Measurements from ENCODE around the gene SLAMF8. TPM values are rescaled to one million over a fixed set of nuclear protein-coding genes. Genes with fewer than 3 reads are reported as not detected.

Gene SLAMF8
- total and polyA plus RNA-seq, 2 donors (not counting 1 experiment from before 2014, with no cell fraction given) = 0.54 TPM; not detected in 1

- Histone ChIP-seq H3K79me2 (ENCODE audit: control insufficient read depth, insufficient read depth, low read length) (no peaks in the 10 kb centered on the region), H3K4me3 (ENCODE audit: control extremely low read depth in 1 of 5, extremely low read depth in 1 of 5, insufficient read depth in 1 of 5, low read depth in 2 of 5, low read length in 4 of 5) (no peak overlapping the region), H2AFZ (ENCODE audit: insufficient read depth, low read depth, low read length, poor library complexity, severe bottlenecking) (no peak overlapping the region), H3K4me1 (ENCODE audit: control insufficient read depth in 2 of 2, insufficient read depth in 2 of 2, low read length in 2 of 2) (peaks cover 6 to 25% of the 10 kb centered on the region in 2 donors), H3K27me3 (replicated peaks in 1 of 4; ENCODE audit: control extremely low read depth in 1 of 4, control insufficient read depth in 3 of 4, insufficient read depth in 4 of 4, low read length in 3 of 4) (peaks cover 0 to 8% (median 4%) of the 10 kb centered on the region in 4 experiments), H3K9me3 (ENCODE audit: control extremely low read depth in 1 of 3, control insufficient read depth in 2 of 3, insufficient read depth in 1 of 3, low read length in 2 of 3) (peaks cover 0 to 6% (median 0%) of the 10 kb centered on the region in 3 donors), H3K9ac (ENCODE audit: low read length) (no peak overlapping the region), H4K20me1 (ENCODE audit: control insufficient read depth, insufficient read depth, low read length, poor library complexity, severe bottlenecking) (no peaks in the 10 kb centered on the region), H3K4me2 (replicated peaks; ENCODE audit: low read depth, low read length, poor library complexity, severe bottlenecking) (no peak overlapping the region), H3K27ac (ENCODE audit: low read length in 2 of 2) (no peak overlapping the region), H3K36me3 (replicated peaks in 1 of 2; ENCODE audit: control extremely low read depth in 1 of 2, control insufficient read depth in 1 of 2, extremely low read depth in 1 of 2, insufficient read depth in 2 of 2, low read length in 1 of 2) (no peaks in the 10 kb centered on the region)
- WGBS (ENCODE audit: insufficient coverage) = 96% methylated on average over 18 of the region's 18 CpGs
- H3K27ac Mint-ChIP-seq = no peak overlapping the region
- DNase-seq (no peak), ATAC-seq (ENCODE audit: low read depth) (no peak)
- intact Hi-C loops (cut with micrococcal nuclease) = no loop called here
- ChIA-PET CTCF (interaction anchor here (0.7 to 1.7 kb wide), 5 partner anchors 11 to 176 kb away, joined by 3 to 5 read pairs (median 3); no protein-coding TSS in a partner anchor), POLR2A (no interaction called here)
- H3K9me3 Mint-ChIP-seq (ENCODE audit: insufficient read depth) = no peaks in the 10 kb centered on the region
- no peak for TF ChIP-seq CTCF (IDR thresholded peaks at IDR 0.05)
- TF ChIP-seq EZH2 (IDR thresholded peaks at IDR 0.05; ENCODE audit: borderline replicate concordance, insufficient read depth, low read depth, low read length, poor library complexity, severe bottlenecking) = no peak
- H3K4me1 Mint-ChIP-seq = peaks cover 18% of the 10 kb centered on the region
- peaks cover 6% of the 10 kb centered on the region for H3K27me3 Mint-ChIP-seq
- H3K4me3 Mint-ChIP-seq = no peak overlapping the region
Measured at GRCh38 chr1:159829822-159830465, 3.3 kb downstream of the SLAMF8 start.

- H3K27ac Mint-ChIP-seq = no peak overlapping the region
- no peaks in the 10 kb centered on the region for H3K27me3 Mint-ChIP-seq
- Histone ChIP-seq H3K4me3 (ENCODE audit: control extremely low read depth in 1 of 5, extremely low read depth in 1 of 5, insufficient read depth in 1 of 5, low read depth in 2 of 5, low read length in 4 of 5) (no peak overlapping the region), H3K9me3 (ENCODE audit: control extremely low read depth in 1 of 3, control insufficient read depth in 2 of 3, insufficient read depth in 1 of 3, low read length in 2 of 3) (peaks cover 0 to 6% (median 0%) of the 10 kb centered on the region in 3 donors), H2AFZ (ENCODE audit: insufficient read depth, low read depth, low read length, poor library complexity, severe bottlenecking) (no peak overlapping the region), H3K36me3 (replicated peaks in 1 of 2; ENCODE audit: control extremely low read depth in 1 of 2, control insufficient read depth in 1 of 2, extremely low read depth in 1 of 2, insufficient read depth in 2 of 2, low read length in 1 of 2) (no peaks in the 10 kb centered on the region), H3K27ac (ENCODE audit: low read length in 2 of 2) (no peak overlapping the region), H3K4me2 (replicated peaks; ENCODE audit: low read depth, low read length, poor library complexity, severe bottlenecking) (no peak overlapping the region), H4K20me1 (ENCODE audit: control insufficient read depth, insufficient read depth, low read length, poor library complexity, severe bottlenecking) (no peaks in the 10 kb centered on the region), H3K9ac (ENCODE audit: low read length) (no peak overlapping the region), H3K4me1 (ENCODE audit: control insufficient read depth in 2 of 2, insufficient read depth in 2 of 2, low read length in 2 of 2) (peaks cover 6 to 25% of the 10 kb centered on the region in 2 donors), H3K79me2 (ENCODE audit: control insufficient read depth, insufficient read depth, low read length) (no peaks in the 10 kb centered on the region), H3K27me3 (replicated peaks in 1 of 4; ENCODE audit: control extremely low read depth in 1 of 4, control insufficient read depth in 3 of 4, insufficient read depth in 4 of 4, low read length in 3 of 4) (peaks cover 0 to 8% (median 4%) of the 10 kb centered on the region in 4 experiments)
- WGBS (ENCODE audit: insufficient coverage) = 94% methylated on average over 8 of the region's 8 CpGs
- TF ChIP-seq EZH2 (IDR thresholded peaks at IDR 0.05; ENCODE audit: borderline replicate concordance, insufficient read depth, low read depth, low read length, poor library complexity, severe bottlenecking) (no peak), CTCF (IDR thresholded peaks at IDR 0.05) (no peak)
- no peak overlapping the region for H3K4me3 Mint-ChIP-seq
- no peak for ATAC-seq (ENCODE audit: low read depth)
- no peak for DNase-seq
- intact Hi-C loops (cut with micrococcal nuclease) = no loop called here
- H3K4me1 Mint-ChIP-seq = peaks cover 18% of the 10 kb centered on the region
- CTCF ChIA-PET = interaction anchor here (1.6 to 3.6 kb wide), 4 partner anchors 10 to 176 kb away, joined by 5 to 16 read pairs (median 6); no protein-coding TSS in a partner anchor
- no peaks in the 10 kb centered on the region for H3K9me3 Mint-ChIP-seq (ENCODE audit: insufficient read depth)
- POLR2A ChIA-PET = no interaction called here
Measured at GRCh38 chr1:159830722-159831121, 4.0 kb downstream of the SLAMF8 start.
